H1 (cell line): ENCODE data around the gene CHPF. TPM values are rescaled to one million over a fixed set of nuclear protein-coding genes. Genes with fewer than 3 reads are reported as not detected.

ENCODE experiments used
- CTCF ChIA-PET: fragments of 300-600 bp; sonication (Branson Sonifier 250); formaldehyde crosslinking; loops from one replicate; lab custom pipeline; 2021; ENCODE audit not compliant: partially characterized antibody; lab: Charles Lee
- POLR2A ChIA-PET: fragments of 300-600 bp; sonication (Branson Sonifier 250); formaldehyde crosslinking; loops from one replicate; lab custom pipeline; 2021; ENCODE audit warnings: inconsistent platforms; ENCODE audit not compliant: partially characterized antibody; lab: Charles Lee
- DNase-seq, 2 experiments: peaks; one replicate each; pipeline versions ENCODE4 v3.0.0 to v3.0.0-alpha.2; 2010 to 2022; ENCODE audit warnings: low spot score in 2 of 2, low read depth in 1 of 2, mixed read lengths in 1 of 2
- FAIRE-seq: peaks from 2 replicates; lab custom pipeline; 2011; peaks lifted over from hg19 to GRCh38; lab: Jason Lieb, UNC
- H2AFZ ChIP-seq: 2 replicates; pipeline ENCODE4 v1.8.1; 2012; ENCODE audit warnings: low read length, inconsistent platforms
- H2AK5ac ChIP-seq: 2 replicates; pipeline ENCODE4 v1.6.1; 2013; ENCODE audit warnings: low read depth, low read length
- H2BK120ac ChIP-seq: replicated peaks from 2 replicates; pipeline ENCODE3; 2013; ENCODE audit warnings: low read depth, low read length, inconsistent platforms
- H2BK12ac ChIP-seq: 2 replicates; pipeline ENCODE4 v1.6.1; 2013; ENCODE audit warnings: low read depth, low read length
- H2BK15ac ChIP-seq: 2 replicates; pipeline ENCODE4 v1.6.1; 2013; ENCODE audit warnings: low read length
- H2BK20ac ChIP-seq: 2 replicates; pipeline ENCODE4 v1.6.1; 2013; ENCODE audit warnings: low read length
- H2BK5ac ChIP-seq: 2 replicates; pipeline ENCODE4 v1.6.1; 2013; ENCODE audit warnings: low read depth, low read length
- H3K14ac ChIP-seq: 2 replicates; pipeline ENCODE4 v1.6.1; 2013; ENCODE audit warnings: inconsistent platforms; ENCODE audit not compliant: insufficient read length
- H3K18ac ChIP-seq: 2 replicates; pipeline ENCODE4 v1.6.1; 2013; ENCODE audit warnings: low read length; ENCODE audit errors: extremely low read depth
- H3K23ac ChIP-seq: 2 replicates; pipeline ENCODE4 v1.6.1; 2013; ENCODE audit warnings: inconsistent platforms; ENCODE audit not compliant: insufficient read length
- H3K23me2 ChIP-seq: 2 replicates; pipeline ENCODE4 v1.6.1; 2013; ENCODE audit warnings: low read depth, low read length
- H3K27ac ChIP-seq: 2 replicates; pipeline ENCODE4 v1.6.1; 2011; ENCODE audit warnings: low read depth, low read length, inconsistent platforms
- H3K27me3 ChIP-seq, 4 experiments: replicated peaks in 1 of 4; 1 replicate in 1 of 4; 2 replicates in 3 of 4; pipeline versions ENCODE4 v1.6.1 to v1.8.1; 2011 to 2013; ENCODE audit warnings: low read length in 3 of 4, mild to moderate bottlenecking in 3 of 4, inconsistent platforms in 2 of 4, mixed read lengths in 2 of 4, moderate library complexity in 1 of 4; ENCODE audit not compliant: control insufficient read depth in 3 of 4, insufficient read depth in 3 of 4; ENCODE audit errors: extremely low read depth in 1 of 4
- H3K36me3 ChIP-seq, 4 experiments: 2 replicates each; pipeline versions ENCODE4 v1.6.1 to v1.8.1; 2011 to 2013; ENCODE audit warnings: mild to moderate bottlenecking in 4 of 4, low read length in 3 of 4, moderate library complexity in 2 of 4, control low read depth in 1 of 4, inconsistent platforms in 1 of 4; ENCODE audit not compliant: insufficient read depth in 4 of 4, control insufficient read depth in 2 of 4
- H3K4ac ChIP-seq: replicated peaks from 2 replicates; pipeline ENCODE3; 2013; ENCODE audit warnings: low read length, low read depth, mixed read lengths, inconsistent platforms; ENCODE audit not compliant: insufficient read length
- H3K4me1 ChIP-seq, 4 experiments: replicated peaks in 1 of 4; 1 replicate in 1 of 4; 2 replicates in 3 of 4; pipeline versions ENCODE4 v1.6.1 to v1.8.1; 2011 to 2013; ENCODE audit warnings: low read length in 3 of 4, inconsistent platforms in 2 of 4, mixed read lengths in 1 of 4; ENCODE audit not compliant: insufficient read depth in 4 of 4, control insufficient read depth in 3 of 4
- H3K4me2 ChIP-seq, 2 experiments: 2 replicates each; pipeline versions ENCODE4 v1.6.1 to v1.8.1; 2011 to 2013; ENCODE audit warnings: low read depth in 2 of 2, low read length in 2 of 2, control low read depth in 1 of 2, inconsistent platforms in 1 of 2, mild to moderate bottlenecking in 1 of 2; ENCODE audit not compliant: insufficient read depth in 1 of 2
- H3K4me3 ChIP-seq, 4 experiments: fragments of 200-600, 300-600 bp in 1 of 4; sonication (generic), shearing (Covaris generic), sonication (Bioruptor Twin) in 1 of 4; 2 replicates each; pipeline versions ENCODE4 v1.5.1 to v1.8.1; 2011 to 2016; ENCODE audit warnings: low read length in 4 of 4, low read depth in 3 of 4, control low read depth in 2 of 4, inconsistent platforms in 2 of 4, mild to moderate bottlenecking in 2 of 4, mixed read lengths in 1 of 4, moderate library complexity in 1 of 4; ENCODE audit not compliant: insufficient read depth in 2 of 4; ENCODE audit errors: extremely low read depth in 1 of 4
- H3K56ac ChIP-seq: replicated peaks from 2 replicates; pipeline ENCODE3; 2013; ENCODE audit warnings: low read depth, mild to moderate bottlenecking, mixed read lengths, low read length, inconsistent platforms; ENCODE audit not compliant: insufficient read length
- H3K79me1 ChIP-seq: 2 replicates; pipeline ENCODE4 v1.6.1; 2013; ENCODE audit warnings: low read depth, low read length, control low read depth
- H3K79me2 ChIP-seq, 2 experiments: 2 replicates each; pipeline versions ENCODE4 v1.6.1 to v1.8.1; 2012 to 2013; ENCODE audit warnings: low read length in 2 of 2, mild to moderate bottlenecking in 2 of 2, inconsistent platforms in 1 of 2; ENCODE audit not compliant: insufficient read depth in 2 of 2, control insufficient read depth in 1 of 2
- H3K9ac ChIP-seq, 4 experiments: replicated peaks in 1 of 4; 1 replicate in 1 of 4; 2 replicates in 3 of 4; pipeline versions ENCODE4 v1.6.1 to v1.8.1; 2011 to 2013; ENCODE audit warnings: low read depth in 3 of 4, low read length in 3 of 4, control low read depth in 2 of 4, mild to moderate bottlenecking in 2 of 4, moderate library complexity in 2 of 4, inconsistent platforms in 1 of 4; ENCODE audit errors: extremely low read depth in 1 of 4
- H3K9me3 ChIP-seq, 2 experiments: 2 replicates each; pipeline versions ENCODE4 v1.6.1 to v1.8.1; 2012 to 2013; ENCODE audit warnings: mild to moderate bottlenecking in 2 of 2, moderate library complexity in 2 of 2, control low read depth in 1 of 2, inconsistent platforms in 1 of 2, low read depth in 1 of 2, low read length in 1 of 2, mixed read lengths in 1 of 2; ENCODE audit not compliant: insufficient read depth in 2 of 2
- H4K20me1 ChIP-seq, 2 experiments: replicated peaks in 1 of 2; 2 replicates each; pipeline versions ENCODE3 to v1.8.1; 2011 to 2013; ENCODE audit warnings: inconsistent platforms in 2 of 2, low read length in 2 of 2, mild to moderate bottlenecking in 1 of 2; ENCODE audit not compliant: insufficient read depth in 2 of 2, control insufficient read depth in 1 of 2
- H4K5ac ChIP-seq: 2 replicates; pipeline ENCODE4 v1.6.1; 2013; ENCODE audit warnings: low read length, low read depth, mixed read lengths, inconsistent platforms; ENCODE audit not compliant: insufficient read length
- H4K8ac ChIP-seq: 2 replicates; pipeline ENCODE4 v1.8.0; 2013; ENCODE audit warnings: mild to moderate bottlenecking, moderate library complexity, low read length, inconsistent platforms; ENCODE audit not compliant: insufficient read depth; ENCODE audit errors: extremely low read depth
- H4K91ac ChIP-seq: replicated peaks from 2 replicates; pipeline ENCODE3; 2013; ENCODE audit warnings: low read length, mixed read lengths, inconsistent platforms; ENCODE audit not compliant: insufficient read length
- EZH2 ChIP-seq: fragments of 200-600 bp; sonication (generic); IDR thresholded peaks from 2 replicates; pipeline ENCODE4 v1.7.1; 2012; ENCODE audit warnings: low read depth, mild to moderate bottlenecking, moderate library complexity, low read length, inconsistent platforms; ENCODE audit not compliant: severe bottlenecking
- SIRT6 ChIP-seq: IDR thresholded peaks from one replicate; pipeline ENCODE4 v1.7.1; 2012; ENCODE audit warnings: low read length, inconsistent platforms
- WGBS, 2 experiments: shearing (Covaris generic) in 1 of 2; methylation state at CpG; one replicate each; pipeline versions ENCODE4 v1.1.6 to v1.1.7; 2013 to 2015; ENCODE audit warnings: low lambda C conversion rate in 2 of 2, mixed read lengths in 2 of 2, inconsistent platforms in 1 of 2, low coverage in 1 of 2, missing lambda C conversion rate in 1 of 2; ENCODE audit not compliant: insufficient replicate concordance in 2 of 2, insufficient coverage in 1 of 2, insufficient read length in 1 of 2; ENCODE audit errors: extremely low coverage in 1 of 2, missing lambda C conversion rate in 1 of 2; 5-methylcytosine and 5-hydroxymethylcytosine counted together
- polyA plus RNA-seq, 7 experiments: library from polyadenylated mRNA; depleted of rRNA in 3 of 7; stranded (reverse) in 5 of 7; unstranded in 2 of 7; fragments of >200 nt in 5 of 7; fragments of 200-250 nt in 2 of 7; gene quantifications; 1 replicate in 5 of 7; 2 replicates in 1 of 7; 4 replicates in 1 of 7; pipeline versions ENCODE4 v1.2.1 to v1.2.3, GENCODE V29; 2011 to 2013; ENCODE audit warnings: missing spikeins in 2 of 7, mixed read lengths in 2 of 7
- total RNA-seq: library from RNA; stranded (reverse); fragmentation: NEBNext Ultra II Directional; extraction: Animal tissue kit (Norgen Biotek cat#: 25700); gene quantifications from 2 replicates; pipeline ENCODE4 v1.2.1, GENCODE V29; 2021

CHPF gene
- total and polyA plus RNA-seq, 2 of the 8 experiments (the other 6 are each of a cell fraction or from before 2014, with no cell fraction given) = 62.9 to 67.3 TPM

DNA sequence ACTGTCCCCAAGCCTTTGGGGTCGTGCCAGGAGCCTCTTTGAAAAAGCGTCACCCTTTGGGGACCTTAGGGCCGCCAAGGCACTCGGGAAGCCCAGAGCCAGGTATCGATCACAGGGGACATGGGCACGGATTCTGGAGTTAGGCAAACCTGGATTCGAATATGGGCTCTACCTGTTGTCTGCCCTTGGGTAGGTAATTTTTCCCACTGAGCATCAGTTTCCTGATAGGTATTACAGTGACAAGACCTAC lies 9.5 kb upstream of the CHPF start:
- H4K5ac ChIP-seq = no peak overlapping the region
- no peak for FAIRE-seq
- no peak overlapping the region for H2AFZ ChIP-seq
- POLR2A ChIA-PET = interaction anchor here (0.7 to 17.5 kb wide), 12 partner anchors 8 to 134 kb away, joined by 3 to 293 read pairs (median 4); partner anchors contain the start of genes CHPF, INHA, OBSL1 and STK11IP
- H2BK120ac ChIP-seq = no peak overlapping the region
- no peak overlapping the region for H2BK15ac ChIP-seq
- H3K79me1 ChIP-seq = peaks cover 2% of the 10 kb centered on the region; the same call in 1 of the 2 replicates
- no peaks in the 10 kb centered on the region for H3K9me3 ChIP-seq
- H4K20me1 ChIP-seq = peaks cover 0 to 10% of the 10 kb centered on the region in 2 experiments
- H4K91ac ChIP-seq = no peak overlapping the region
- peak overlapping the region; percentile 90 to 95 for H3K4me2 ChIP-seq
- peak overlapping the region; percentile 65; the same call in 1 of the 2 replicates for H4K8ac ChIP-seq
- H3K27ac ChIP-seq = no peak overlapping the region
- H2AK5ac ChIP-seq = no peak overlapping the region
- TF ChIP-seq SIRT6 = no peak
- TF ChIP-seq EZH2 = peak; percentile 34
- TF ChIP-seq, all 59 proteins: peak for 1
- H3K18ac ChIP-seq = peak overlapping the region; percentile 87; the same call in 1 of the 2 replicates
- H3K9ac ChIP-seq = no peak overlapping the region; a peak in 1 of 7 replicates
- CTCF ChIA-PET = interaction anchor here (0.6 to 19.7 kb wide), 10 partner anchors 7 to 175 kb away, joined by 3 to 293 read pairs (median 4); partner anchors contain the start of genes CHPF, STK11IP and TMEM198
- no peak overlapping the region for H3K56ac ChIP-seq
- H3K4me3 ChIP-seq = peak overlapping the region; percentile 58 to 77 (median 68); a peak in 7 of 8 replicates
- H3K4ac ChIP-seq = no peak overlapping the region
- no peak overlapping the region for H2BK20ac ChIP-seq
- H3K14ac ChIP-seq = no peak overlapping the region
- H3K4me1 ChIP-seq = peaks cover 0 to 15% (median 8%) of the 10 kb centered on the region in 4 experiments; a peak in 6 of 7 replicates
- H3K23me2 ChIP-seq = peaks cover 17% of the 10 kb centered on the region; the same call in 1 of the 2 replicates
- no peak for DNase-seq
- H3K27me3 ChIP-seq = peaks cover 0 to 15% (median 13%) of the 10 kb centered on the region in 4 experiments; a peak in 6 of 7 replicates
- H2BK12ac ChIP-seq = 0 out of 2 replicates have a peak overlapping the region, but pooled peaks have one; percentile 68
- 48% methylated on average over 7 of the region's 7 CpGs; no CpG with 5 or more reads in 1 of the 2 experiments for WGBS, 2 experiments
- H3K23ac ChIP-seq = no peak overlapping the region
- no peaks in the 10 kb centered on the region for H3K79me2 ChIP-seq
- H3K36me3 ChIP-seq = peaks cover 0 to 11% (median 0%) of the 10 kb centered on the region in 4 experiments; a peak in 3 of 8 replicates
- no peak overlapping the region for H2BK5ac ChIP-seq
